ENCODE results near the gene PACS1.

DNA sequence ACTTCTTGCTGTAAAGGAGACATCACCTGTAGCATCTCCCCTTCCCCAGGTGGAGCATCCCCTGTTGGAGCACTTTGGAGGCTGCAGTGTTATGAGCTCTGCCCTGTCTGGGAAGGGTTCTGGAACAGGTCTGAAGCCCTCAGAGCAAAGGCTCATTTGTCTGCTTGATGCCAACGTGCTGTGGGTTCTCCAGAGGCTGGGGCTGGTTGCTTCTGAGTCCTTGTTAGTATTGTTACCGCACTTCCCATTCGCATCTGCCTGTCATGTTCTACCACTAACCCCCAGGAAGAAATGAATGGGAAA, 73.1 kb downstream of the PACS1 start:
- TF ChIP-seq, protein P1, sequence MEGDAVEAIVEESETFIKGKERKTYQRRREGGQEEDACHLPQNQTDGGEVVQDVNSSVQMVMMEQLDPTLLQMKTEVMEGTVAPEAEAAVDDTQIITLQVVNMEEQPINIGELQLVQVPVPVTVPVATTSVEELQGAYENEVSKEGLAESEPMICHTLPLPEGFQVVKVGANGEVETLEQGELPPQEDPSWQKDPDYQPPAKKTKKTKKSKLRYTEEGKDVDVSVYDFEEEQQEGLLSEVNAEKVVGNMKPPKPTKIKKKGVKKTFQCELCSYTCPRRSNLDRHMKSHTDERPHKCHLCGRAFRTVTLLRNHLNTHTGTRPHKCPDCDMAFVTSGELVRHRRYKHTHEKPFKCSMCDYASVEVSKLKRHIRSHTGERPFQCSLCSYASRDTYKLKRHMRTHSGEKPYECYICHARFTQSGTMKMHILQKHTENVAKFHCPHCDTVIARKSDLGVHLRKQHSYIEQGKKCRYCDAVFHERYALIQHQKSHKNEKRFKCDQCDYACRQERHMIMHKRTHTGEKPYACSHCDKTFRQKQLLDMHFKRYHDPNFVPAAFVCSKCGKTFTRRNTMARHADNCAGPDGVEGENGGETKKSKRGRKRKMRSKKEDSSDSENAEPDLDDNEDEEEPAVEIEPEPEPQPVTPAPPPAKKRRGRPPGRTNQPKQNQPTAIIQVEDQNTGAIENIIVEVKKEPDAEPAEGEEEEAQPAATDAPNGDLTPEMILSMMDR (IDR thresholded peaks at IDR 0.05) = no peak
- TF ChIP-seq POLR2A (IDR thresholded peaks at IDR 0.05) = no peak
- TF ChIP-seq EP300 (IDR thresholded peaks at IDR 0.05) = no peak

All from ovary (tissue), 3 donors.